Activated CD8-positive, alpha-beta T cell treated with anti-CD3 and anti-CD28 coated beads for 36 hours (primary cell): ENCODE measurements around the gene GGNBP2. TPM values are rescaled to one million over a fixed set of nuclear protein-coding genes. Genes with fewer than 3 reads are reported as not detected.

Experiments
- ATAC-seq: fragments of 200-7000 bp; cut with Tn5 transposase; one replicate; pipeline ENCODE4 v1.10.0; 2021; ENCODE audit warnings: mild to moderate bottlenecking, moderate library complexity
- CTCF ChIA-PET: fragments of 350-600 bp; sonication (Branson Sonifier 250); formaldehyde crosslinking; loops from one replicate; lab custom pipeline; 2021; ENCODE audit warnings: antibody characterized with exemption; lab: Charles Lee
- POLR2A ChIA-PET: fragments of 350-600 bp; sonication (Branson Sonifier 250); formaldehyde crosslinking; loops from one replicate; lab custom pipeline; 2021; ENCODE audit warnings: antibody characterized with exemption; lab: Charles Lee
- DNase-seq: peaks from one replicate; pipeline ENCODE4 v3.0.0-alpha.2; 2020
- H3K27ac Mint-ChIP-seq: one replicate; pipeline ENCODE4 v1.8.0; 2021; ENCODE audit warnings: mild to moderate bottlenecking, mixed read lengths
- H3K27me3 Mint-ChIP-seq: one replicate; pipeline ENCODE4 v1.8.0; 2021; ENCODE audit warnings: mixed read lengths
- H3K36me3 Mint-ChIP-seq: one replicate; pipeline ENCODE4 v1.8.0; 2021; ENCODE audit warnings: low read depth, mixed read lengths
- H3K4me1 Mint-ChIP-seq: one replicate; pipeline ENCODE4 v1.8.0; 2021; ENCODE audit warnings: low read depth, mixed read lengths
- H3K4me3 Mint-ChIP-seq: one replicate; pipeline ENCODE4 v1.8.0; 2021; ENCODE audit warnings: mild to moderate bottlenecking, moderate library complexity, mixed read lengths
- H3K9me3 Mint-ChIP-seq: one replicate; pipeline ENCODE4 v1.8.0; 2021; ENCODE audit warnings: mixed read lengths
- CTCF ChIP-seq: fragments of 200-600 bp; IDR thresholded peaks from one replicate; pipeline ENCODE4 v1.8.0; 2022; ENCODE audit warnings: antibody characterized with exemption, mild to moderate bottlenecking
- intact Hi-C: fragments of 100-400 bp; cut with micrococcal nuclease; formaldehyde crosslinking; loops from one replicate; pipeline ENCODE4 v1.10.0; 2022
- total RNA-seq, 2 experiments: library from RNA; stranded (reverse); gene quantifications; one replicate each; pipeline ENCODE4 v1.2.3, GENCODE V29; 2021

The GGNBP2 gene
- total RNA-seq, 2 experiments from 2014 or later: 82.9 to 87.4 TPM

GRCh38 chr17:36532435-36532975, 12.2 kb upstream of the GGNBP2 start:
- Mint-ChIP-seq H3K4me3 (no peak overlapping the region), H3K9me3 (peaks cover 2% of the 10 kb centered on the region), H3K36me3 (peaks cover 54% of the 10 kb centered on the region), H3K27me3 (no peaks in the 10 kb centered on the region), H3K27ac (peak overlapping the region; percentile 55), H3K4me1 (peaks cover 32% of the 10 kb centered on the region)
- DNase-seq (no peak), ATAC-seq (no peak)
- POLR2A ChIA-PET: interaction anchor here (1.0 to 1.5 kb wide), 2 partner anchors 12 to 20 kb away, joined by 3 read pairs; no protein-coding TSS in a partner anchor
- CTCF ChIA-PET: interaction anchor here (1.2 kb wide), 1 partner anchor 13 kb away, joined by 3 read pairs; no protein-coding TSS in a partner anchor
- TF ChIP-seq CTCF: no peak
- intact Hi-C loops: no loop called here

- Mint-ChIP-seq H3K27me3 (no peaks in the 10 kb centered on the region), H3K9me3 (peaks cover 2% of the 10 kb centered on the region), H3K4me3 (peak overlapping the region; percentile 85), H3K36me3 (peaks cover 54% of the 10 kb centered on the region), H3K27ac (peak overlapping the region; percentile 99), H3K4me1 (peaks cover 33% of the 10 kb centered on the region)
- CTCF ChIA-PET: interaction anchor here (0.8 to 3.6 kb wide), 14 partner anchors 8 to 69 kb away, joined by 3 to 22 read pairs (median 5); partner anchors contain the start of gene GGNBP2
- POLR2A ChIA-PET: interaction anchor here (0.6 to 5.8 kb wide), 12 partner anchors 10 to 60 kb away, joined by 3 to 91 read pairs (median 5); partner anchors contain the start of genes GGNBP2 and ZNHIT3
- intact Hi-C loops: no loop called here
- ATAC-seq: peak; percentile 29
- peak; percentile 85 for TF ChIP-seq CTCF
- peak; percentile 53 for DNase-seq
These were observed 10.5 kb upstream of the GGNBP2 start for GRCh38 chr17:36533935-36534839.

GRCh38 chr17:36534840-36535668, 9.7 kb upstream of the GGNBP2 start, which contains the start of the genes MYO19 and PIGW:
Gene MYO19 (minus strand): TSS chr17:36534868. CDS start chr17:36532538, 2,330 bp downstream.
Gene PIGW (plus strand): TSS chr17:36534987. CDS start chr17:36537102, 2,115 bp downstream.
- ChIA-PET CTCF (interaction anchor here (0.8 to 3.6 kb wide), 12 partner anchors 9 to 68 kb away, joined by 3 to 22 read pairs (median 5); partner anchors contain the start of gene GGNBP2), POLR2A (interaction anchor here (0.6 to 5.8 kb wide), 12 partner anchors 11 to 52 kb away, joined by 3 to 91 read pairs (median 5); partner anchors contain the start of genes GGNBP2 and ZNHIT3)
- Mint-ChIP-seq H3K4me3 (peak within 1 kb of the TSS; percentile 85), H3K27ac (peak within 1 kb of the TSS; percentile 99), H3K36me3 (peaks cover 53% of the 10 kb centered on the region), H3K27me3 (no peaks in the 10 kb centered on the region), H3K4me1 (peaks cover 32% of the 10 kb centered on the region), H3K9me3 (peaks cover 2% of the 10 kb centered on the region)
- no peak for TF ChIP-seq CTCF
- intact Hi-C loops: no loop called here
- DNase-seq: peak; percentile 86
- ATAC-seq: peak; percentile 83

- intact Hi-C loops: no loop called here
- peak overlapping the region; percentile 85 for H3K4me3 Mint-ChIP-seq
These were observed 9.0 kb upstream of the GGNBP2 start for GRCh38 chr17:36535669-36536081.

More at GRCh38 chr17:36535669-36536081, 9.0 kb upstream of the GGNBP2 start:
- Mint-ChIP-seq H3K27ac (peak overlapping the region; percentile 99), H3K27me3 (no peaks in the 10 kb centered on the region), H3K9me3 (peaks cover 2% of the 10 kb centered on the region), H3K36me3 (peaks cover 54% of the 10 kb centered on the region), H3K4me1 (peaks cover 34% of the 10 kb centered on the region)
- no peak for TF ChIP-seq CTCF
- no peak for DNase-seq
- CTCF ChIA-PET: interaction anchor here (2.9 to 3.6 kb wide), 2 partner anchors 9 to 15 kb away, joined by 9 to 22 read pairs; partner anchors contain the start of gene GGNBP2
- POLR2A ChIA-PET: interaction anchor here (1.2 to 5.8 kb wide), 7 partner anchors 11 to 52 kb away, joined by 3 to 91 read pairs (median 9); partner anchors contain the start of genes GGNBP2 and ZNHIT3
- ATAC-seq: no peak
